Measurements from ENCODE around the gene POLR2J2. TPM values are rescaled to one million over a fixed set of nuclear protein-coding genes. Genes with fewer than 3 reads are reported as not detected.
"Not testable (repeated sequence)": the region's sequence is repeated elsewhere in the genome, so short reads cannot be mapped to it uniquely, and the experiment has no call there.

Gene POLR2J2
- total and polyA plus RNA-seq, 2 of the 8 experiments (the other 6 are each of a cell fraction or from before 2014, with no cell fraction given) = 1.8 to 7.7 TPM

DNA sequence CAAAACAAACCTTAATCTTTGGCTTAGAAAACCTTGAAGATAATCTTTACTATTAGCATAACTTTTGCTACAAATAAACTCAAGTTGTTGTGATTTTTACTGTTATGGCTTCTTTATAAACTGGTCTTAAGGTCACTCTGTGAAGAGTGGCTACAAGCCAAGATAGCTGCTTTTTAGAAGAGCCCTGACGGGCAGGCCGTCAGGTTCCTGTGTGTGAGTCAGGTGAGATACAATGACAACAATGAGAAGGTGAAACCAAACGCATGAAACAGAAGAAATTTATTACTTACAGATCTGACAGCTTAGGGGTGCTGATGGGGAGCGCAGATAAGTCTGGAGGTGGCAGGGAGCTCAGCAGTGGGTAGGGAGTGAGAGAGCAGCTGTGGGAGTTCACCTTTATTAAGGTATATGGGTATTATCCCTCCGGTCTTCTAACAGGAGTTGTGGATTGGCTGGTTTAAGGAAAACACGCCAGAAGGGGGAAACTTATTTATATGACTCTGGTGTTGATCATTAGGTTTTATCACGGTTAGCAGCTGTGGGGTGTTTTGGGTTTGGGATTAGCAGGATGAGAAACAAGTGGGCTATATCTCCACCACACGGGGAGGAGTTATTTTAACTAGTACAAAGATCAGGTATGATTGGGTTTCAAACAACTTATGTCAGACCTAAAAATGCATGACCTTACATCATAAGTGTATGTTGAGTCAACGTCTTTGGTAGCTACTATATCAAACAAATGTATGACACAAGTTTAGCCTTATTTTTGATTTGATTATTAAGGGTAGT is 27.7 kb upstream of the POLR2J2 start:
- H3K27me3 ChIP-seq (replicated peaks in 1 of 4; ENCODE audit: control insufficient read depth in 3 of 4, extremely low read depth in 1 of 4, insufficient read depth in 3 of 4, low read length in 3 of 4); DNase-seq (ENCODE audit: low read depth in 1 of 2, low spot score in 2 of 2); H2AK5ac ChIP-seq (ENCODE audit: low read depth, low read length); H3K27ac ChIP-seq (ENCODE audit: low read depth, low read length); H3K36me3 ChIP-seq (ENCODE audit: control insufficient read depth in 2 of 4, insufficient read depth in 4 of 4, low read length in 3 of 4); H2AFZ ChIP-seq (ENCODE audit: low read length); CTCF ChIA-PET (ENCODE audit: partially characterized antibody); H2BK15ac ChIP-seq (ENCODE audit: low read length); H3K4me3 ChIP-seq (ENCODE audit: extremely low read depth in 1 of 4, insufficient read depth in 2 of 4, low read depth in 3 of 4, low read length in 4 of 4); H4K91ac ChIP-seq (replicated peaks; ENCODE audit: insufficient read length, low read length); H3K4me2 ChIP-seq (ENCODE audit: insufficient read depth in 1 of 2, low read depth in 2 of 2, low read length in 2 of 2); H4K5ac ChIP-seq (ENCODE audit: insufficient read length, low read depth, low read length); FAIRE-seq; H3K79me2 ChIP-seq (ENCODE audit: control insufficient read depth in 1 of 2, insufficient read depth in 2 of 2, low read length in 2 of 2); H2BK120ac ChIP-seq (replicated peaks; ENCODE audit: low read depth, low read length); H2BK5ac ChIP-seq (ENCODE audit: low read depth, low read length); H3K18ac ChIP-seq (ENCODE audit: extremely low read depth, low read length); H2BK20ac ChIP-seq (ENCODE audit: low read length); H4K8ac ChIP-seq (ENCODE audit: extremely low read depth, insufficient read depth, low read length); H3K79me1 ChIP-seq (ENCODE audit: low read depth, low read length); H3K56ac ChIP-seq (replicated peaks; ENCODE audit: insufficient read length, low read depth, low read length); H3K4me1 ChIP-seq (replicated peaks in 1 of 4; ENCODE audit: control insufficient read depth in 3 of 4, insufficient read depth in 4 of 4, low read length in 3 of 4); H4K20me1 ChIP-seq (replicated peaks in 1 of 2; ENCODE audit: control insufficient read depth in 1 of 2, insufficient read depth in 2 of 2, low read length in 2 of 2); H3K4ac ChIP-seq (replicated peaks; ENCODE audit: insufficient read length, low read depth, low read length); POLR2A ChIA-PET (ENCODE audit: partially characterized antibody); H3K14ac ChIP-seq (ENCODE audit: insufficient read length); H3K23me2 ChIP-seq (ENCODE audit: low read depth, low read length); H2BK12ac ChIP-seq (ENCODE audit: low read depth, low read length); H3K9ac ChIP-seq (replicated peaks in 1 of 4; ENCODE audit: extremely low read depth in 1 of 4, low read depth in 3 of 4, low read length in 3 of 4); H3K23ac ChIP-seq (ENCODE audit: insufficient read length); H3K9me3 ChIP-seq (ENCODE audit: insufficient read depth in 2 of 2, low read depth in 1 of 2, low read length in 1 of 2): not testable (repeated sequence)
- WGBS, 2 experiments (ENCODE audit: extremely low coverage in 1 of 2, insufficient coverage in 1 of 2, insufficient read length in 1 of 2, insufficient replicate concordance in 2 of 2, low coverage in 1 of 2, low lambda C conversion rate in 2 of 2, missing lambda C conversion rate in 1 of 2) = 78% methylated on average over 9 of the region's 9 CpGs; no CpG with 5 or more reads in 1 of the 2 experiments
